GM19238 (cell line): ENCODE data around the gene LIPN.

Source experiments
- DNase-seq: peaks from one replicate; pipeline ENCODE4 v3.0.0; 2011; ENCODE audit warnings: low spot score; ENCODE audit not compliant: insufficient read length

The LIPN gene

DNA sequence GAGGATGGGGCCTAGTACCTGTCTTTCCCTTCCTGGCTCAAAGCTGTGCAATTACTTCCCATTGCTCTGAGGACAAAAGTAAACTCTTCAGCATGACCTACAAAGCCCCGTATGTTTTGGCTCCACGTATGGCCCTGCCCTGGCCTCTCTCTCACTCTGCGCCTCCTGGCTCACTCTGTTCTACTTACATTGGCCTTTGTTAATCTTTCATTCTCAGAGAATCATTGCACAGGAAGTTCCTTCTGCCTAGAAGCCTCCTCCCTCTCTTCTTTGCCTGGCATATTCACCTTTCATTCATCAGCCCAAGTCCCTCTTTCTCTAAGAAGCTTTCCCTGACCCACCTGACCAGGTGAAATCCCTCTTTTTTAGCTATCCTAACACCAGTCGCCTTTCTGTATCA is 66.6 kb downstream of the LIPN start:
- DNase-seq: no peak

GRCh38 chr10:88827671-88828070 is 67.9 kb downstream of the LIPN start:
- no peak for DNase-seq

GRCh38 chr10:88828310-88828709 is 68.5 kb downstream of the LIPN start:
- DNase-seq: no peak
